Mesothelial cell of epicardium (in vitro differentiated cells): ENCODE measurements around the gene KDM7A. TPM values are rescaled to one million over a fixed set of nuclear protein-coding genes. Genes with fewer than 3 reads are reported as not detected.

ENCODE experiments used
- DNase-seq, 2 experiments: peaks; one replicate each; pipeline ENCODE4 v3.0.0; 2021; ENCODE audit warnings: low spot score in 2 of 2; ENCODE audit not compliant: unreplicated experiment in 2 of 2
- H3K27ac Mint-ChIP-seq: 2 replicates; pipeline ENCODE4 v1.8.0; 2021; ENCODE audit warnings: mixed read lengths
- H3K27me3 Mint-ChIP-seq: 2 replicates; pipeline ENCODE4 v1.8.0; 2021; ENCODE audit warnings: low read depth, mixed read lengths
- H3K36me3 Mint-ChIP-seq: 2 replicates; pipeline ENCODE4 v1.8.0; 2021; ENCODE audit warnings: mixed read lengths
- H3K4me1 Mint-ChIP-seq: 2 replicates; pipeline ENCODE4 v1.8.0; 2021; ENCODE audit warnings: mixed read lengths
- H3K4me3 Mint-ChIP-seq: 2 replicates; pipeline ENCODE4 v1.8.0; 2021; ENCODE audit warnings: mild to moderate bottlenecking, moderate library complexity, mixed read lengths
- H3K9me3 Mint-ChIP-seq: 2 replicates; pipeline ENCODE4 v1.8.0; 2021; ENCODE audit warnings: mixed read lengths
- total RNA-seq: library from RNA; stranded (reverse); gene quantifications from 3 replicates; pipeline ENCODE4 v1.2.1, GENCODE V29; 2021
- TF ChIP-seq, protein P1 (sequence below): fragments of 200-600 bp; sonication (generic); IDR thresholded peaks from one replicate; pipeline ENCODE4 v1.5.0; 2021; ENCODE audit warnings: antibody characterized with exemption; ENCODE audit not compliant: unreplicated experiment

Gene KDM7A, protein sequence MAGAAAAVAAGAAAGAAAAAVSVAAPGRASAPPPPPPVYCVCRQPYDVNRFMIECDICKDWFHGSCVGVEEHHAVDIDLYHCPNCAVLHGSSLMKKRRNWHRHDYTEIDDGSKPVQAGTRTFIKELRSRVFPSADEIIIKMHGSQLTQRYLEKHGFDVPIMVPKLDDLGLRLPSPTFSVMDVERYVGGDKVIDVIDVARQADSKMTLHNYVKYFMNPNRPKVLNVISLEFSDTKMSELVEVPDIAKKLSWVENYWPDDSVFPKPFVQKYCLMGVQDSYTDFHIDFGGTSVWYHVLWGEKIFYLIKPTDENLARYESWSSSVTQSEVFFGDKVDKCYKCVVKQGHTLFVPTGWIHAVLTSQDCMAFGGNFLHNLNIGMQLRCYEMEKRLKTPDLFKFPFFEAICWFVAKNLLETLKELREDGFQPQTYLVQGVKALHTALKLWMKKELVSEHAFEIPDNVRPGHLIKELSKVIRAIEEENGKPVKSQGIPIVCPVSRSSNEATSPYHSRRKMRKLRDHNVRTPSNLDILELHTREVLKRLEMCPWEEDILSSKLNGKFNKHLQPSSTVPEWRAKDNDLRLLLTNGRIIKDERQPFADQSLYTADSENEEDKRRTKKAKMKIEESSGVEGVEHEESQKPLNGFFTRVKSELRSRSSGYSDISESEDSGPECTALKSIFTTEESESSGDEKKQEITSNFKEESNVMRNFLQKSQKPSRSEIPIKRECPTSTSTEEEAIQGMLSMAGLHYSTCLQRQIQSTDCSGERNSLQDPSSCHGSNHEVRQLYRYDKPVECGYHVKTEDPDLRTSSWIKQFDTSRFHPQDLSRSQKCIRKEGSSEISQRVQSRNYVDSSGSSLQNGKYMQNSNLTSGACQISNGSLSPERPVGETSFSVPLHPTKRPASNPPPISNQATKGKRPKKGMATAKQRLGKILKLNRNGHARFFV
- total RNA-seq: 6.5 to 8.4 TPM (median 6.6 TPM) in 3 replicates

DNA sequence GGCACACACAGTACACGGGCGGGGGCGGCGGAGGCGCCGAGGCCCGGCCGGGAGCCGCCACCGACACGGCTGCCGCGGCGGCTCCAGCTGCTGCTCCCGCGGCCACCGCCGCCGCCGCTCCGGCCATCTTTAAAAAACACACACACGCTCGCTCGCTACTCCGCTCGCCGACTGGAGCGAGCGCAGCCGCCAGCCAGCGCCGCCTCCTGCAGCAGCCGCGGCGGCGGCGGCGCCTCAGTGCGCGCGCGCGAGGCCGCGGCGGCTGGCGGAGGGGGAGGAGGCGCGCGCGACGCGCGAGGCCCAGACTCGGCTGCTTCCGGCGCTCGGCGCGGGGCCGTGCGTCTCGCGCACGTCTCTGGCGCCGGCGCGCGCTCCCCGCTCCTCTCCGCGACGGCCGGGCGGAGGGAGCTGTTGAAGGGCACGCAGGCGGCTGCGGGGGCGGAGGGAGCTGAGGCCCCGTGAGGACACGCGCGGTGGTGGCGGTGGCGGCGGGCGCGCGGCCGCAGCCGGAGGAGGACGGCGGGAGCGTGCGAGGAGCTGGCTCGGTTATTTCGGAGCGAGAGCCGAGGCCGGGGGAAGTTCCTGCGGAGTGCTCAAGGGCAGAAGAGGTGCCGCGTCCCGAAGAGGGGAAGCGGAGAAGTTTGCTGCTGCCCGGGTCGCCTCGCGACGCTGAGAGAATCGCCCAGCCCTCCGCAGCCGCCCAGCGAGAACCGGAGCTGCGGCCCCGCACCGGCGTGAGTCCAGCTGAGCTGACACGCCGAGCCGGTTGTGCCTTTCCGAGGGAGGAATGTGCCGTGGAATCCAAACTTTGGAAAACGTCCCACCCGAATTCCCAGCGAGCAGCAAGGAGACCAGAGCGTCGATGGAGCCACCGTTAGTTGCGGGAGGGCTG, at the start of gene KDM7A:
TSS of gene KDM7A (minus strand) at position 173 of the 892 bp plus-strand sequence. CDS start at position 127, 46 bp downstream.
- Mint-ChIP-seq H3K4me1 (peaks cover 13% of the 10 kb centered on the region), H3K9me3 (no peaks in the 10 kb centered on the region), H3K36me3 (no peaks in the 10 kb centered on the region), H3K27me3 (peaks cover 30% of the 10 kb centered on the region), H3K27ac (peak within 1 kb of the TSS; percentile 86), H3K4me3 (peak within 1 kb of the TSS; percentile 86)
- peak; percentile 81 to 87 for DNase-seq
- TF ChIP-seq, protein P1, sequence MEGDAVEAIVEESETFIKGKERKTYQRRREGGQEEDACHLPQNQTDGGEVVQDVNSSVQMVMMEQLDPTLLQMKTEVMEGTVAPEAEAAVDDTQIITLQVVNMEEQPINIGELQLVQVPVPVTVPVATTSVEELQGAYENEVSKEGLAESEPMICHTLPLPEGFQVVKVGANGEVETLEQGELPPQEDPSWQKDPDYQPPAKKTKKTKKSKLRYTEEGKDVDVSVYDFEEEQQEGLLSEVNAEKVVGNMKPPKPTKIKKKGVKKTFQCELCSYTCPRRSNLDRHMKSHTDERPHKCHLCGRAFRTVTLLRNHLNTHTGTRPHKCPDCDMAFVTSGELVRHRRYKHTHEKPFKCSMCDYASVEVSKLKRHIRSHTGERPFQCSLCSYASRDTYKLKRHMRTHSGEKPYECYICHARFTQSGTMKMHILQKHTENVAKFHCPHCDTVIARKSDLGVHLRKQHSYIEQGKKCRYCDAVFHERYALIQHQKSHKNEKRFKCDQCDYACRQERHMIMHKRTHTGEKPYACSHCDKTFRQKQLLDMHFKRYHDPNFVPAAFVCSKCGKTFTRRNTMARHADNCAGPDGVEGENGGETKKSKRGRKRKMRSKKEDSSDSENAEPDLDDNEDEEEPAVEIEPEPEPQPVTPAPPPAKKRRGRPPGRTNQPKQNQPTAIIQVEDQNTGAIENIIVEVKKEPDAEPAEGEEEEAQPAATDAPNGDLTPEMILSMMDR: no peak

DNA sequence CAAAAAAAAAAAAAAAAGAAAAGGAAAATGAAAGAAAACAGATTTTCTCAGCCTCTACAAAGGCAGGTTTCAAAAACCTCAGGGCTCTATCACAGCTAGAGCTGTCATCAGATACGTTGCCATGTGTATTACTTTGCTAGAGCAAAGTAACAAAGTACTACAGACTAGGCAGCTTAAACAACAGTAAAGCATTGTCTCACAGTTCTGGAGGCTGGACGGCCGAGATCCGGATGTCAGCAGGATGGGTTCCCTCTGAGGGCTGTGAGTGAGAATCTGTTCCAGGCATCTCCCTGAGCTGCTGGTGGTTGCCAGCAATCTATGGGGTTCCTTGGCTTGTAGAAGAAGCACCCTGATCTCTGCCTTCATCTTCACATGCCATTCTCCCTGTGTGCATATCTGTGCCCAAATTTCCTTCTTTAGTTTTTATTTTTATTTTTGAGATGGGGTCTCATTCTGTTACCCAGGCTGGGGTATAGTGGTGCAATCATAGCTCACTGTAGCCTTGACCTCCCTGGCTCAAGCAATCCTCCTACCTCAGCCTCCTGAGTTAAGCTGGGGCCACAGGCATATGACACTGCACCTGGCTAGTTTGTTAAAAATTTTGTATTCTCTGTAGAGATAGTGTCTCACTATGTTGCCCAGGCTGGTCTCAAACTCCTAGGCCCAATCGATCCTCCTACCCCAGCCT, 48.9 kb upstream of the KDM7A start:
- no peak for DNase-seq
- TF ChIP-seq, protein P1: no peak
- Mint-ChIP-seq H3K36me3 (no peaks in the 10 kb centered on the region), H3K4me1 (peaks cover 5% of the 10 kb centered on the region), H3K27ac (no peak overlapping the region), H3K27me3 (peaks cover 23% of the 10 kb centered on the region), H3K4me3 (no peak overlapping the region), H3K9me3 (no peaks in the 10 kb centered on the region)

DNA sequence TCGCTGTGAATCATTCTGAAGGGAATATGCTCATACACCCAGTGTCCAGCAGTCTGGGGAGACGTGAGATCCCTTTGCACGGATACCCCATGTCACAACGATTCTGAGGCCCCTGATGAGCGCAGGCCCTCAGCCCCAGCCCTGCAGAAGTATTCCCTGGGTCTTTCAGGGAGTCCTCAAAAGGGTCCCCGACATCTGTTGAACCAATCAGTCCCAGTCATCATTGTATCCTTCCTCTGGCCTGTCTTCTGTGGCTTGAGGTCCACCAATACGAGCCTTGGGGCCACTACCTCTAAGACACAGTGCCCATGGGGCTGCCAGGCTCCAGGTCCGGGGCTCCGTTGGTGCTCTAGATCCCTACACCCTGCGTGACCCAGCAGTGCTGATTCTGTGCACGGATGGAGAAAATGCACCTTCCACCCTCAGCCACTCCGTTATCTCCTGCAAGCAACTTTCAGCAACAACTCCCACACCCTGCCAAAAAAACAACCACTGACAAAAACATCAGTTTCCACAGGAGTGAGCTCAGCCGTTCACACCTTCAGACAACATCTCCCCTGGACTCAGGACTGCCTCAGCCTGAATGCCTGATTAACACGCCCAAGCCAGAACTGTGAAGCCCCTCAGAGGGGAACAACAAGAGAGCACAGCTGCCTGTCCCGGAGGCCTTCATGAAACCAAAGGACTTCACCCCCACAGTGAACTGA, 46.9 kb upstream of the KDM7A start:
- TF ChIP-seq, protein P1: no peak

DNA sequence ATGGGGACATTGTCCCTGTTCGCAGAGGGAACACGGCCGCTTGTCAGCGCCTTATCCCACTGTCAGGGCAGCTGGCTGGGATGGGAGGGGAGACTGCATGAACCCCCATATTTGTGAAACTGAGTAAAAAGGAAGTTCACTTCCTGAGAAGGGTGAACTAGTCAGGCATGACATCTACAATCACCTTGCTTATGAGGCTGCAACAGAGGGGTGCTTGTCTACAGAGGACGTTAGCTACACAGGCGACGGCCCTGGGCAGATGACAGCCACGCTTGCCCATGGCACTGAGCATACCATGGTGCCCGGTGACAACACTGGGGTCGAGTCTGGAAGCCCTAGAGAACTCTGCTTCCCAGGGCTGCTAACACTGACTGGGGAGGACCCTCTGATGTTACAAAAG, 46.0 kb upstream of the KDM7A start:
- no peak overlapping the region for H3K4me3 Mint-ChIP-seq
- no peaks in the 10 kb centered on the region for H3K36me3 Mint-ChIP-seq
- peaks cover 6% of the 10 kb centered on the region for H3K9me3 Mint-ChIP-seq
- peaks cover 4% of the 10 kb centered on the region for H3K27me3 Mint-ChIP-seq
- no peak overlapping the region for H3K27ac Mint-ChIP-seq
- TF ChIP-seq, protein P1: no peak
- no peak for DNase-seq
- H3K4me1 Mint-ChIP-seq: no peaks in the 10 kb centered on the region

More for the DNA sequence above, 46.9 kb upstream of the KDM7A start:
- peaks cover 2% of the 10 kb centered on the region for H3K9me3 Mint-ChIP-seq
- H3K4me3 Mint-ChIP-seq: no peak overlapping the region
- peaks cover 10% of the 10 kb centered on the region for H3K27me3 Mint-ChIP-seq
- no peaks in the 10 kb centered on the region for H3K36me3 Mint-ChIP-seq
- no peaks in the 10 kb centered on the region for H3K4me1 Mint-ChIP-seq
- no peak overlapping the region for H3K27ac Mint-ChIP-seq
- DNase-seq: no peak
